HG02623 (cell line): Measurements from ENCODE around the gene MRPS2.
"Not testable (repeated sequence)": the region's sequence is repeated elsewhere in the genome, so short reads cannot be mapped to it uniquely, and the experiment has no call there.

Experiments
- ATAC-seq: cut with Tn5 transposase; IDR thresholded peaks from one replicate; pipeline ENCODE4 v1.9.1; 2021; ENCODE audit warnings: moderate library complexity; ENCODE audit not compliant: unreplicated experiment

The MRPS2 gene

DNA sequence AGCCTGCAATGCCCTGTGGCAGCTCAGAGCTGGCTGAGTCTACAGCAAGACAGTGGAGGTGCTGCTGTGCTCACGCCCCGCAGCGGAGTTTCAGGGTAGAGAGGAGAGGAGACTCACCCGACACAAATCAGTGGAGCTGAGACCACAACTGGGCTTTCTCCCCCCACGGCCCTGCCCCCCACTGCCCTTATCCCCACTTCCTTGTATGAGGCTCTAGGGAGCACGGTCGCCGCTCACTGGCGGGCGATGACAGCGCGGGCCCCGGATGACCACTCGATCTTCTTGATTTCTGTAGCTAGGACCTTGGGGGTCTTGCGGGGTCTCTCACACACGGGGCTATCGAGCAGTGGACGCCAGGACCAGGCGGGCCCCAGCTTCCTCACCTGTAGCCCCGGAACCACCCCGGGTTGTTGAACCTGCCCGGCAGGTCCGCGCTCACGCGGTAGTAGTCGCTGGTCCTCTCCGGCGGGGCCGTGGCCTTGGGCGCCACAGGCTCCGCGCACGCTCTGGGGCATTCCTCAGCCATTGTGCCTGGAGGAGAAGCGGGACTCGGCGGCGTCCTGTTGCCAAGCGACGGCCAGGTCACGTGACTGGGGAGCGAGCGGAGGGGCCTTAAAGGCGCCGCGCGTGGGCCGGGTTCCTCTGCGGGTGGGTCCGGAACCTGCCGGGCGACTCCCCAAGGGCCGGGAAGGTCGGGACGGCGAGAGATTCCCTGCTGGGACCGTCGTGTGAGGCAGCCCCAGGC, 984 bp upstream of the MRPS2 start:
- ATAC-seq, result no peak

DNA sequence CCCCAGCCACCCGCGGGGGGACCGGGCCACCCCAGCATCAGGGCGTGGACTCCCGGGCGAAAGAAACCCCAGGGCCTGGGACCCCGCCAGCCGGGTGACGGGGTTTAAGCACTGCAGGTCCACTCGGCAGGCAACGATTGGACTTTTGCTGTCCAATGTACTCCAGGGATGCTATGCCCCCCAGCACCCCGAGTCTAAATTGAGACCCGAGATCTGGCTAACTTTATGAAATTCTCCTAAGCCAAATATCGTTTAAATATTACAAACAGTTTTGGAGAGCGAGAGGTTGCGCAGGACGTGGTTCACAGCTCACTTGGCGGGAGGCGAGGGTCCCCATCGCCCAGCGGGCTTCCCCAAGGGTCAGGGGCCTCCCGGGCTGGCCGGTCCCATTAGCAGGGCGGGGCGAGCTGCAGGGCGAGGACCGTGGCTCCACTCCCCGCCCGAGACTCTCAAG, 384 bp upstream of the MRPS2 start:
- no peak for ATAC-seq

- no peak for ATAC-seq
Observed at GRCh38 chr9:135501261-135502167, 1.0 kb downstream of the MRPS2 start.

- ATAC-seq, result no peak
Observed at GRCh38 chr9:135502168-135502872, 1.8 kb downstream of the MRPS2 start.

- no peak for ATAC-seq
Observed at GRCh38 chr9:135502873-135503321, 2.4 kb downstream of the MRPS2 start.

DNA sequence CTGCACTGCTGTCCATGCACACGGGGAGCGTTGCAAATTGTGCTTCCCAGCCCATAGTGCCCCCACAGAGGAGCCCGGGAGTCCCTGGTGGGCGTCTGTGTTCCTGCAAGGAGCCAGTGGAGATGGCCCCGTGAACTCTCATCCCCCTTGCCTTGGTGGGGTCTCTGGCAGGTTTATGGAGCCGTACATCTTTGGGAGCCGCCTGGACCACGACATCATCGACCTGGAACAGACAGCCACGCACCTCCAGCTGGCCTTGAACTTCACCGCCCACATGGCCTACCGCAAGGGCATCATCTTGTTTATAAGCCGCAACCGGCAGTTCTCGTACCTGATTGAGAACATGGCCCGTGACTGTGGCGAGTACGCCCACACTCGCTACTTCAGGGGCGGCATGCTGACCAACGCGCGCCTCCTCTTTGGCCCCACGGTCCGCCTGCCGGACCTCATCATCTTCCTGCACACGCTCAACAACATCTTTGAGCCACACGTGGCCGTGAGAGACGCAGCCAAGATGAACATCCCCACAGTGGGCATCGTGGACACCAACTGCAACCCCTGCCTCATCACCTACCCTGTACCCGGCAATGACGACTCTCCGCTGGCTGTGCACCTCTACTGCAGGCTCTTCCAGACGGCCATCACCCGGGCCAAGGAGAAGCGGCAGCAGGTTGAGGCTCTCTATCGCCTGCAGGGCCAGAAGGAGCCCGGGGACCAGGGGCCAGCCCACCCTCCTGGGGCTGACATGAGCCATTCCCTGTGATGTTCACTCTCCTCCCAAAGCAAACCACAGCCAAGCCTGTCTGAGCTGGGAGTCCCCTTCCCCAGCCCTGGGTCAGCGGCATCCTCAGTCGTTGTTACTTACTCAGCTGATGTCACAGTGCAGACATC, 3.1 kb downstream of the MRPS2 start:
- no peak for ATAC-seq

DNA sequence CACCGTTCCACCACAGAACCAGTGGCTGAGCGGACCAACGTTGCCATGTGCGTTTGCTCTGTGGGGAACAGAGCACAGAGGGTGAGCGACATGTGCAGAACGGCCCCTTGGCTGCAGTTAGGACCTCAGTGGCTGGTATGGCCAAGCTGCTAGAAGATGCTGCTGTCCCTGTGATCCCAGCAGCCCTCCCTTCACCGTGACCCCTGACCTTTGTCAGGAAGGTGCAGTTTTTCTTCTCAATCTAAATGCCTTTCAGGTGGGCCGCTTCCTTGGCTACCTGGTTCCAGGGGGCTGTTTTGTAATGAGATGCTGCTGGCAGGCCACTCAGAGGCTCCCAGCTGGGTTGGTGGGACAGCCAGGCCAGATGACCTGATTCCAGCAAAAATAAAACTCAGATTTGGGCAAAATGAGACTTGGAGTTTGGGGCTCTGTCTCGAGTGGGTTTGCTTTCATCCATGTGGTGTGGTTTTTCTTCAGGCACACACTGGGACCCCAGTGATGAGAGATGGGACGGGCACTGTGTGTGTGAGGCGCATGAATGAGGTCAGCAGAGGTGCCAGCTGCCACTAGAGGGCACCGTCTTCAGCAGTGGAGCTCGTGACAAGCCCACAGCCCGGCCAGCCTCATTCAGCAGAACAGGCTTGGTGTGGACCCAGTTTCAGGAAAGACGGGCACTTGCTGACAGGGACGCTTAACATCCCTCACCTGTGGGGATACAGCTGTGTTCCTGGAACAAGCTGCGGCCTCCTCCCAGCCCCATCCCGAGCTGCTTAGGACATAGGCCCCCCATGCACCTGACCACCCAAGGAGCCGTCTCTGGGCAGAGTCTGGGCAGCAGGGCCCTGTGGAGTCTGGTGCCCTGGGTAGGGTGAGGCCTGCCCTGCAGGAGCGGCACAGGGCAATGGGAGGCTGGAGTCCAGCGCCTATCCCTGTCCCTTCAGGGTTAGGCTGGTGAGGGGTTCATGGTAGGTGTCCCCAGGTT, 4.1 kb downstream of the MRPS2 start:
- no peak for ATAC-seq

GRCh38 chr9:135505406-135506187, 5.1 kb downstream of the MRPS2 start:
- no peak for ATAC-seq

GRCh38 chr9:135506327-135507103, 6.0 kb downstream of the MRPS2 start:
- ATAC-seq, result no peak

DNA sequence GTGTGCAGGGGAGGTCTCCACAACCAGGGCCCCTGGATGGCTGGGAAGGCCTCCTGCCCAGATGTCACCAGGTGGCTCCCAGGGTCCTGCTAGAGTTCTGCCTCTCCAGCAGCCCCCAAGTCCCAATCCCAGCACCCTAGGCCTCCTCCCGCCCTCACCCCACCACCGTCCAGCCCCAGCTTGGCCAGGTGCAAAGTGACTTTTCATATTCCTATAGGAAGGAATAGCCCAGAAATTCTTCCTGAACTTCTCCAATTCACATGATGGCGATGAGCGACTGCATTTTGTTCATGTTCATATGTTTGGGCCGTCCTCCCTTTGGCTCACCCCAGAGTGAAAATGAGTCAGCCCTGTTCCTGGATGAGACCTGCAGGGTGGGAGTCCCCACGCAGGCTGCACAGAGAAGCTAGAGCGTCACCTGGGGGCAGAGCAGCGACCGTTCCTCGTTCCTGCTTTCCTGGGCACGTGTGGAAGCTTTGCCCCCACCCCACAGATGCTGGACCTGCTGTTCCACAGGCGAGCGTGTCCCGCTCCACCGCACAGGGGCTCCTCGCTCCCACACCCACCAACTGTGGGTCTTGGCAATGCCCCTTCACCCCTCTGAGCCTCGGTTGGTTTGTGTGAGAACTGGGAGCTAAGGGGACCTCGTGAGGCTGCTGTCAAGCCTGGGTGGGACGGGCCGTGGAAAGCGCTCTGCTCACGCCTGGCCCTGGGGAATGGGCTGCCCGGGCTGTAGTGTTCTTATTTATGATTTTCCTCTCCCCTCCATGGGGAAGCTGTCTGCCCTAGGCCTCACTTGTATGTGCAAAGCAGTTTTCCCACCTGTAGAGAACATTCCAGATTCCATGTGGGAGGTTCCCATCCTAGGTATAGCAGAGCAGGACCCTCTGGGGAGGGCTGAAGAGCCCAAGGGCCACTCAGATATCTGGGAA, 6.9 kb downstream of the MRPS2 start:
- no peak for ATAC-seq

- ATAC-seq, result no peak
Observed at GRCh38 chr9:135508211-135508820, 7.8 kb downstream of the MRPS2 start.

DNA sequence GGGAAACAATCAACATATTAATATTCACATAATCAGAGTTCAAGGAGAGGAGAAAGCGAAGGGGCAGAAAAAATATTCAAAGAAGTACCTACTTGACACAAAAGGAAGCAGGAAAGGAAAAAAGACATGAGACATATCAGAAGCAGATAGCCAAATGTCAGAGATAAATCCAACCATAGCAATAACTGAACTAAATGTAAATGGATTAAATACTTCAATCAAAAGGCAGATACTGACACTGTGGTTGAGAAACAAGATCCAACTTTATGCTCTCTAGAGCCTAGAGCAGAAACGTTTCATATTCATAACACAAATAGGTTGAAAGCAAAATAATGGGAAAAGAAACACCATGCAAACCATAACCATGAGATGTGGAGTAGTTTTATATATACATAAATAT, 9.0 kb downstream of the MRPS2 start:
- ATAC-seq, result no peak

DNA sequence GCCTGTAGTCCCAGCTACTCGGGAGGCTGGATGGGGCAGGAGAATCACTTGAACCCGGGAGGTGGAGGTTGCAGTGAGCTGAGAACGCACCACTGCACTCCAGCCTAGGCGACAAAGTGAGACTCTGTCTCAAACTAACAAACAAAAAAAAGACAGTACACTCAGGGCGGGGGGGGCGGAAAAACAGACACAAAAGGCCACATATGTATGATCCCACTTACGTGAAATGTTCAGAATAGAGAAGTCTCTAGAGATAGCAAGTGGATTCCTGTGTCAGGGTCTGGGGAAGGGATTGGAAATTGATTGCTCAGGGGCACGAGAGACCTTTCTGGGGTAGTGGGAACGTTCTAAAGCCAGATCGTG, 11.7 kb downstream of the MRPS2 start:
- no peak for ATAC-seq

GRCh38 chr9:135512904-135513303, 12.4 kb downstream of the MRPS2 start:
- no peak for ATAC-seq

GRCh38 chr9:135513351-135513846, 12.9 kb downstream of the MRPS2 start:
- ATAC-seq, result no peak

DNA sequence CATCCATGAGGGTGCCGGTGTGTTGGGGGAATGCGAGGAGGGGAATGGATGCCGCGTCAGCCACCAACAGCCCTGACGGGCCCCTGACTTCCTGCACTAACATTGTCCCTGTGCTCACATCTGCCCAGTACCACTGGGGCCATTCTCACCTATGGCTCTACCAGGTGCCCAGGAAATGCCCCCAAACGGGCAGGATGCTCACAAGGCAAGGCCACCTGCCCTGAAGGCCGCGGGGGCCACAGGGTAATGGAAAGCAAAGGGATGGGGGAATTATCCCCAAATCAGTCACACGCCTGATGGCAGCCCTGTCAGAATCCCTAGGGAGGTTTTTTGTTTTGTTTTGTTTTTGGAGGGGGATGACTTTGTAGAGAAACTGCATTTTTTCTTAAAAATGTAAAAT, 13.4 kb downstream of the MRPS2 start:
- not testable (repeated sequence) for ATAC-seq
